Lower leg skin (tissue), 4 donors: ENCODE results near the gene PIWIL4. TPM values are rescaled to one million over a fixed set of nuclear protein-coding genes. Genes with fewer than 3 reads are reported as not detected.
A peak's percentile ranks its signal among the peaks of the same experiment; 100 is the strongest.

Source experiments
- DNase-seq, 2 donors: peaks; one replicate each; pipeline ENCODE4 v3.0.0-alpha.2; 2019; ENCODE audit warnings: low spot score in 2 of 2
- H3K4me3 ChIP-seq: fragments of 200-600 bp; sonication (generic); 2 replicates; pipeline ENCODE4 v1.5.1; 2017; ENCODE audit warnings: mild to moderate bottlenecking, low read depth; ENCODE audit not compliant: poor library complexity, severe bottlenecking
- CTCF ChIP-seq, 3 donors: fragments of 450-650 bp; IDR thresholded peaks; one replicate each; pipeline ENCODE4 v1.5.1; 2016; ENCODE audit warnings: antibody characterized with exemption in 3 of 3, mild to moderate bottlenecking in 3 of 3, moderate library complexity in 2 of 3
- POLR2A ChIP-seq, 2 donors: fragments of 450-650 bp; IDR thresholded peaks; one replicate each; pipeline ENCODE4 v1.6.1; 2016 to 2017; ENCODE audit warnings: antibody characterized with exemption in 2 of 2, mild to moderate bottlenecking in 1 of 2, moderate library complexity in 1 of 2
- WGBS, 2 donors: methylation state at CpG; one replicate each; pipeline ENCODE4 v1.1.5; 2018; 5-methylcytosine and 5-hydroxymethylcytosine counted together
- intact Hi-C: fragments of 100-400 bp; cut with DNase I; formaldehyde crosslinking; loops from one replicate; pipeline ENCODE4 v1.15.0; 2023; ENCODE audit warnings: low total_unique reads
- total RNA-seq, 4 donors: library from RNA; depleted of rRNA; stranded (reverse); fragments of >200 nt; gene quantifications; one replicate each; pipeline ENCODE4 v1.1.0, GENCODE V29; 2016

PIWIL4 gene
- total RNA-seq, 4 donors from 2014 or later: 0.67 to 3.3 (median 1.6) TPM

- no peak for TF ChIP-seq POLR2A (IDR thresholded peaks at IDR 0.05)
- no peak for TF ChIP-seq CTCF (IDR thresholded peaks at IDR 0.05)
- no peak overlapping the region for H3K4me3 ChIP-seq
- WGBS, 2 donors: 60 to 72% methylated on average over 6 of the region's 6 CpGs
- intact Hi-C loops: no loop called here
- no peak for DNase-seq
Observed at GRCh38 chr11:94533696-94534630, 33.2 kb upstream of the PIWIL4 start.

GRCh38 chr11:94536386-94536785, 30.8 kb upstream of the PIWIL4 start:
- TF ChIP-seq CTCF (IDR thresholded peaks at IDR 0.05) (no peak), POLR2A (IDR thresholded peaks at IDR 0.05) (no peak)
- intact Hi-C loops: no loop called here

GRCh38 chr11:94537031-94537600, 30.1 kb upstream of the PIWIL4 start:
- WGBS, 2 donors: 51 to 54% methylated on average over 3 of the region's 3 CpGs
- TF ChIP-seq CTCF (IDR thresholded peaks at IDR 0.05) (no peak), POLR2A (IDR thresholded peaks at IDR 0.05) (no peak)
- intact Hi-C loops: no loop called here
- H3K4me3 ChIP-seq: no peak overlapping the region
- DNase-seq: no peak

More at GRCh38 chr11:94536386-94536785, 30.8 kb upstream of the PIWIL4 start:
- H3K4me3 ChIP-seq: no peak overlapping the region
- no peak for DNase-seq

- 74 to 84% methylated on average over 1 of the region's 1 CpG for WGBS, 2 donors
- H3K4me3 ChIP-seq: no peak overlapping the region
- no peak for DNase-seq
- TF ChIP-seq CTCF (IDR thresholded peaks at IDR 0.05): no peak
- TF ChIP-seq POLR2A (IDR thresholded peaks at IDR 0.05): no peak
- intact Hi-C loops: no loop called here
Observed at GRCh38 chr11:94539420-94539819, 27.7 kb upstream of the PIWIL4 start.

- peak within 1 kb of the TSS; percentile 34 for H3K4me3 ChIP-seq
- TF ChIP-seq CTCF (IDR thresholded peaks at IDR 0.05) (no peak), POLR2A (IDR thresholded peaks at IDR 0.05) (no peak)
- WGBS, 2 donors: 0 to 1% methylated on average over 45 to 49 of the region's 109 CpGs
- peak; percentile 74 to 97 for DNase-seq
- intact Hi-C loops: no loop called here
Observed at GRCh38 chr11:94543695-94544645, 23.2 kb upstream of the PIWIL4 start, which contains the start of gene FUT4. FUT4 (plus strand) TSS chr11:94543921; CDS start chr11:94544134, 213 bp downstream.
